CD4-positive, CD25-positive, alpha-beta regulatory T cell (primary cell): Measurements from ENCODE around the gene KRT86. TPM values are rescaled to one million over a fixed set of nuclear protein-coding genes. Genes with fewer than 3 reads are reported as not detected.
"Not testable (repeated sequence)": the region's sequence is repeated elsewhere in the genome, so short reads cannot be mapped to it uniquely, and the experiment has no call there.

ENCODE experiments used
- ATAC-seq, 2 donors: fragments of 150-1000 bp; cut with Tn5 transposase; one replicate each; pipeline ENCODE4 v1.10.0; 2021; ENCODE audit warnings: low read depth in 2 of 2, moderate number of reproducible peaks in 2 of 2, moderate library complexity in 1 of 2
- DNase-seq, 3 donors: peaks; one replicate each; pipeline versions ENCODE4 v3.0.0 to v3.0.0-alpha.2; 2012 to 2022; ENCODE audit warnings: mixed read lengths in 1 of 3
- H3K27ac ChIP-seq: one replicate; pipeline ENCODE4 v1.7.0; 2013; ENCODE audit warnings: mild to moderate bottlenecking, low read length; ENCODE audit not compliant: insufficient read depth, poor library complexity, severe bottlenecking
- H3K27me3 ChIP-seq: one replicate; pipeline ENCODE4 v1.7.0; 2013; ENCODE audit warnings: low read length; ENCODE audit not compliant: control insufficient read depth, insufficient read depth
- H3K36me3 ChIP-seq: one replicate; pipeline ENCODE4 v1.7.0; 2013; ENCODE audit warnings: mild to moderate bottlenecking, low read length, moderate library complexity; ENCODE audit not compliant: control insufficient read depth, insufficient read depth
- H3K4me1 ChIP-seq: 2 replicates; pipeline ENCODE4 v1.7.0; 2013; ENCODE audit warnings: mild to moderate bottlenecking, low read length; ENCODE audit not compliant: insufficient read depth, control insufficient read depth, poor library complexity, severe bottlenecking
- H3K4me3 ChIP-seq: one replicate; pipeline ENCODE4 v1.7.0; 2013; ENCODE audit warnings: low read depth, mild to moderate bottlenecking, low read length, moderate library complexity
- H3K9me3 ChIP-seq, 2 experiments: 1 replicate in 1 of 2; 2 replicates in 1 of 2; pipeline ENCODE4 v1.7.0; 2013; ENCODE audit warnings: low read length in 2 of 2, mild to moderate bottlenecking in 1 of 2, moderate library complexity in 1 of 2; ENCODE audit not compliant: control insufficient read depth in 2 of 2
- H3K27ac Mint-ChIP-seq, 3 donors: one replicate each; pipeline ENCODE4 v1.8.0; 2020 to 2022; ENCODE audit warnings: mild to moderate bottlenecking in 3 of 3, mixed read lengths in 3 of 3, moderate library complexity in 2 of 3
- H3K27me3 Mint-ChIP-seq: one replicate; pipeline ENCODE4 v1.8.0; 2022; ENCODE audit warnings: mild to moderate bottlenecking, mixed read lengths
- H3K36me3 Mint-ChIP-seq: one replicate; pipeline ENCODE4 v1.8.0; 2020; ENCODE audit warnings: mixed read lengths
- H3K4me1 Mint-ChIP-seq, 4 donors: one replicate each; pipeline ENCODE4 v1.8.0; 2020 to 2022; ENCODE audit warnings: mixed read lengths in 4 of 4, mild to moderate bottlenecking in 1 of 4
- H3K4me3 Mint-ChIP-seq, 4 donors: one replicate each; pipeline ENCODE4 v1.8.0; 2020 to 2022; ENCODE audit warnings: mild to moderate bottlenecking in 4 of 4, mixed read lengths in 4 of 4, moderate library complexity in 3 of 4
- H3K9me3 Mint-ChIP-seq, 7 donors: one replicate each; pipeline ENCODE4 v1.8.0; 2020 to 2022; ENCODE audit warnings: mixed read lengths in 7 of 7, mild to moderate bottlenecking in 3 of 7, moderate library complexity in 2 of 7
- polyA plus RNA-seq, 4 donors: library from polyadenylated mRNA; unstranded; fragments of 300-500 nt; fragmentation: Illumina TruSeq; gene quantifications; one replicate each; pipeline ENCODE4 v1.2.3, GENCODE V29; 2021
- total RNA-seq: library from RNA; stranded (reverse); gene quantifications from one replicate; pipeline ENCODE4 v1.2.3, GENCODE V29; 2022

The KRT86 gene
- total and polyA plus RNA-seq, 5 donors from 2014 or later: 0.10 TPM; not detected in 4

DNA sequence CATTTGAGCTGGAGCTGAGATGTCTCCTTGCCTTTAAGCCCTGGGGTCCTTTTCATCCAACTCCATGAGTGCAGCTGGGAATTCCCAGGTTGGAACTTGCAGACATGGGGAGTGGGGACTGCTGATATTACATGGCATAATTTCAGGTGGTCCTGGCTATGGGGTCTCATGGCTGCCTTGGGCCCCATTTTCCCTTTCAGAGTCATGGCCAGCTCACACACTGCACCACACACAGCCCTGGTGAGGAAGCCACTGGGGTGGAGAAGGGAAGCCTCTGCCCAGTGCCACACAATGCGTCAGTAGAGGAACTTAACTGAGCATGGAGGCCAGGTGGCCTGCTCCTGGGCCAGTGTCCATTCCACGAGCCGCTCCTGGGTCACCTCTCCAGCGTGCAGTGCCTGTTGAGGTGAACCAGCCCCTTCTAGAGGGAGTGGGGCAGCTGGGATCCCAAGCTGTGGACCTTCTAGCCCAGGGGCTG, 17.3 kb upstream of the KRT86 start:
- no peak overlapping the region for H3K27ac Mint-ChIP-seq
- H3K9me3 ChIP-seq: no peaks in the 10 kb centered on the region
- ATAC-seq (no peak), DNase-seq (no peak)
- H3K4me1 ChIP-seq: no peaks in the 10 kb centered on the region
- H3K27me3 ChIP-seq: peaks cover 1% of the 10 kb centered on the region
- peaks cover 62% of the 10 kb centered on the region for H3K27me3 Mint-ChIP-seq
- no peaks in the 10 kb centered on the region for H3K4me1 Mint-ChIP-seq
- no peaks in the 10 kb centered on the region for H3K36me3 Mint-ChIP-seq
- H3K4me3 Mint-ChIP-seq: no peak overlapping the region
- peaks cover 0 to 5% (median 0%) of the 10 kb centered on the region in 7 donors for H3K9me3 Mint-ChIP-seq
- H3K36me3 ChIP-seq: no peaks in the 10 kb centered on the region
- H3K4me3 ChIP-seq: no peak overlapping the region
- no peak overlapping the region for H3K27ac ChIP-seq

DNA sequence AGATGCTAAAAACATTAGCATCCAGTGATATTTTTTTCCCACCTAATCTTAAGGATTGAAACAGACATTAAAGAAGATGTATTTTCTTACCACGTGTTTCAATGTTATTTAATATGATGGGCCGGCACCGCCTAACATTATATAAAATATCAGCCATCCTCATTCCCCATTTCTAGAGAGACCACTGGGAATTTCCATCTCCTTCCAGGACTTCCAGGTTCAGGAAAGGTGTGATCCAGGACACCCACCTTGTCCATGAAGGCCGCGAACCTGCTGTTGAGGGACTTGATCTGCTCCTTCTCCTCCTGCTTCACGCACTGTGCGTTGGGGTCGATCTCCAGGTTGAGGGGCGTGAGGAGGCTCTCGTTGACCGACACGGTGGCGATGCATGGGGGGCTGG, 16.5 kb upstream of the KRT86 start:
- H3K36me3 ChIP-seq, H3K9me3 ChIP-seq, H3K36me3 Mint-ChIP-seq, H3K27ac Mint-ChIP-seq, H3K27ac ChIP-seq, H3K4me1 ChIP-seq, H3K4me3 ChIP-seq, DNase-seq, H3K4me3 Mint-ChIP-seq, H3K9me3 Mint-ChIP-seq, H3K4me1 Mint-ChIP-seq, ATAC-seq, H3K27me3 ChIP-seq: not testable (repeated sequence)
- peaks cover 64% of the 10 kb centered on the region for H3K27me3 Mint-ChIP-seq

DNA sequence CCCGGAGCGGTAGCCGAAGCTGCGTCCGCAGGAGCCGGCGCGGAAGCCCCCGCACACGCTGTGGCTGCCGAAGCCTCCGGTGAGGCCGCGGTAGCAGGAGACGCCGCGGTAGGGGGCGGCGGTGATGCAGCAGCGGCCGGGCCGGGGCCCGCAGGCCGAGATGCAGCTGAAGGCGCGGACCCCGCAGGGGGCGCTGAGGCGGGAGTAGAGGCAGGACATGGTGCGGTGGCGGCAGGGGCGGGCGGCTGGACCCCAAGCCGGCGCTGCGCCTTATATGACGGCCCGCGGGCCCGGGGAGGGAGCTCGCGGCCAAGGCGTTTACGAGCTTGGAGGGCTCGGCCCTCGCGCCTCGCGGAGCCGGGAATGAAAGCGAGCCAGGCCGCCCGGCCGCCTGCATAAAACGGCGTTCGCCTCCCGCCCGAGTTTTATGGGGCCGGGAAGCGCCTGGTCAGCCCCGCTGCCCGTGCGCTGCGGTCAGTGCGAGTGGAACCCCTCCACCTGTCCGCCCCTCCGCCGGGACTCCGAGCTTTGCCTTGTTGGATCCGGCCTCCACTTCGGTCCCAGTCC, 16.0 kb upstream of the KRT86 start:
- peaks cover 0 to 5% (median 0%) of the 10 kb centered on the region in 7 donors for H3K9me3 Mint-ChIP-seq
- no peaks in the 10 kb centered on the region for H3K36me3 Mint-ChIP-seq
- no peaks in the 10 kb centered on the region for H3K4me1 ChIP-seq
- DNase-seq (no peak), ATAC-seq (no peak)
- H3K9me3 ChIP-seq: no peaks in the 10 kb centered on the region
- no peaks in the 10 kb centered on the region for H3K4me1 Mint-ChIP-seq
- H3K27me3 Mint-ChIP-seq: peaks cover 64% of the 10 kb centered on the region
- no peak overlapping the region for H3K27ac ChIP-seq
- no peak overlapping the region for H3K27ac Mint-ChIP-seq
- no peak overlapping the region for H3K4me3 ChIP-seq
- no peak overlapping the region for H3K4me3 Mint-ChIP-seq
- H3K36me3 ChIP-seq: no peaks in the 10 kb centered on the region
- H3K27me3 ChIP-seq: peaks cover 1% of the 10 kb centered on the region

GRCh38 chr12:52259657-52260243, 14.7 kb upstream of the KRT86 start:
- DNase-seq (no peak), ATAC-seq (no peak)
- H3K27ac ChIP-seq: no peak overlapping the region
- peaks cover 62% of the 10 kb centered on the region for H3K27me3 Mint-ChIP-seq
- H3K9me3 Mint-ChIP-seq: peaks cover 0 to 5% (median 0%) of the 10 kb centered on the region in 7 donors
- no peak overlapping the region for H3K27ac Mint-ChIP-seq
- H3K9me3 ChIP-seq: no peaks in the 10 kb centered on the region
- peaks cover 1% of the 10 kb centered on the region for H3K27me3 ChIP-seq
- H3K4me1 ChIP-seq: no peaks in the 10 kb centered on the region
- H3K4me1 Mint-ChIP-seq: no peaks in the 10 kb centered on the region
- no peaks in the 10 kb centered on the region for H3K36me3 Mint-ChIP-seq
- no peak overlapping the region for H3K4me3 Mint-ChIP-seq
- H3K36me3 ChIP-seq: no peaks in the 10 kb centered on the region
- no peak overlapping the region for H3K4me3 ChIP-seq

DNA sequence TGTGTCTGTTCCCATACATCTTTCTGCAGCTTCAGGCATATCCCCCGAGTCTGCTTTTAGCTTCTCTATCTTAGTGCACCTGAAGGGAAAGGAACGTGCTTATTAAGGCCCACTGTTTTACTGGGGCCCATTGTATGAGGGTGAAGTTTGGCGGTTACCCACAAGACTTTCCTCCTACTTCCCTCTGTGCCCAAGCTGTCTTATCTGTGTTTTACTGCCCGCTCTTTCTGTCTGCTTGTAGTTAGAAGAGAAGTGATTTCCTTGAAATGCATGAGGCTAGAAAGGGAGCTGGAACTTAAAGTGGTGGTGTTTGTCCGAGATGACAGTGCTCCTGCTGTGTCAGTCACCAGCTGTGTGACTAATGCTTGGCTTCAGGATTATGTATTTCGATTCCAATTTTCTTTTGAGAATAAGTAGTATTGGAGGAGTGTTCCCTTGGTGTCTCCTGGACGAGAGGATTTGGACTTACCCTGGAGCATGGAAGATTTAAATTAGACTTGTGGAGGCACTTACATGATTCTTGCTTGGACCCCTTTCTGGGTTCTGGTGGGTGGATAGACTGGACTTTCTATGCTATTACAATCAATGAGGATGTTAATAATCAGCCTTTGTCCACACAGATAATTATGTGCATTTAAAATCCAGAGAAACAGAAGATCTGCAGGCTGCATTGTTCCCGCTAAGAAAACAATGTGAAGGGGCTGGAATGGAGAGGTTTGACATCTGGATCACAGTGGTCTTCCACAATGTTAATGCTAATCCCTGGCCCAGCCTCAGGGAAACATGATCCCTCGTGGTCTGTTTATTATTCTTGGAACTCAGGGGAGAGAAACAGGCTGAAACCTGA, 13.9 kb upstream of the KRT86 start:
- Mint-ChIP-seq H3K4me3 (no peak overlapping the region), H3K27me3 (peaks cover 58% of the 10 kb centered on the region)
- peaks cover 1% of the 10 kb centered on the region for H3K27me3 ChIP-seq

DNA sequence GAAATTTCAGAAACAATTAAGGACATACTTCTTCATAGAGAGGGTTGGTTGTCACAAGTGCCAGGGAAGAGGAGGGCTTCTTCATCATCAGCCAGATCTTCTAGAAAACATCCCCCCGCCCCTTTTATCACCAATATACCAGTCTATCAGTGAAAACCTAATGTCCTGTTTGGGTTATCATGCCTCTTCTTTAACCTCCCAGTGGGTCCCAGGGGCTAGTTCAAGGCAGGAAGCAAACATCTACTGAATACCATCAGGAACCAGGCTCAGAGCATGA, 13.3 kb upstream of the KRT86 start:
- Histone ChIP-seq H3K27ac (no peak overlapping the region), H3K36me3 (no peaks in the 10 kb centered on the region), H3K9me3 (no peaks in the 10 kb centered on the region), H3K4me1 (no peaks in the 10 kb centered on the region), H3K27me3 (peaks cover 1% of the 10 kb centered on the region), H3K4me3 (no peak overlapping the region)
- DNase-seq (no peak), ATAC-seq (no peak)
- Mint-ChIP-seq H3K36me3 (no peaks in the 10 kb centered on the region), H3K27ac (no peak overlapping the region), H3K9me3 (peaks cover 0 to 3% (median 0%) of the 10 kb centered on the region in 7 donors), H3K4me3 (no peak overlapping the region), H3K4me1 (no peaks in the 10 kb centered on the region), H3K27me3 (peaks cover 54% of the 10 kb centered on the region)

More for the DNA sequence above, 13.9 kb upstream of the KRT86 start:
- no peaks in the 10 kb centered on the region for H3K4me1 ChIP-seq
- no peaks in the 10 kb centered on the region for H3K36me3 Mint-ChIP-seq
- no peaks in the 10 kb centered on the region for H3K36me3 ChIP-seq
- ATAC-seq (no peak), DNase-seq (no peak)
- no peaks in the 10 kb centered on the region for H3K9me3 ChIP-seq
- no peak overlapping the region for H3K27ac ChIP-seq
- H3K9me3 Mint-ChIP-seq: peaks cover 0 to 5% (median 0%) of the 10 kb centered on the region in 7 donors
- H3K4me3 ChIP-seq: no peak overlapping the region
- no peak overlapping the region for H3K27ac Mint-ChIP-seq
- H3K4me1 Mint-ChIP-seq: no peaks in the 10 kb centered on the region

- H3K4me1 Mint-ChIP-seq: no peaks in the 10 kb centered on the region
- H3K4me3 Mint-ChIP-seq: no peak overlapping the region
- H3K36me3 Mint-ChIP-seq: no peaks in the 10 kb centered on the region
- H3K27ac Mint-ChIP-seq: no peak overlapping the region
- DNase-seq (no peak), ATAC-seq (no peak)
- H3K9me3 Mint-ChIP-seq: peaks cover 0 to 3% (median 0%) of the 10 kb centered on the region in 7 donors
- peaks cover 44% of the 10 kb centered on the region for H3K27me3 Mint-ChIP-seq
- H3K4me3 ChIP-seq: no peak overlapping the region
- H3K27ac ChIP-seq: no peak overlapping the region
- H3K4me1 ChIP-seq: no peaks in the 10 kb centered on the region
- H3K9me3 ChIP-seq: no peaks in the 10 kb centered on the region
- peaks cover 1% of the 10 kb centered on the region for H3K27me3 ChIP-seq
- no peaks in the 10 kb centered on the region for H3K36me3 ChIP-seq
These were observed 12.2 kb upstream of the KRT86 start for GRCh38 chr12:52262286-52262685.
